Astrocyte (in vitro differentiated cells and primary cell): Measurements from ENCODE around the gene CACNG3.

Source experiments
- EZH2 ChIP-seq: IDR thresholded peaks from 2 replicates; pipeline ENCODE4 v1.6.1; 2012; ENCODE audit warnings: mild to moderate bottlenecking, low read length, inconsistent platforms; ENCODE audit not compliant: insufficient read depth
- TF ChIP-seq, protein P1 (sequence below): IDR thresholded peaks from 2 replicates; pipeline ENCODE4 v1.5.1; 2011; ENCODE audit warnings: low read depth, mild to moderate bottlenecking, inconsistent platforms, low read length, moderate library complexity; ENCODE audit not compliant: insufficient read depth

DNA sequence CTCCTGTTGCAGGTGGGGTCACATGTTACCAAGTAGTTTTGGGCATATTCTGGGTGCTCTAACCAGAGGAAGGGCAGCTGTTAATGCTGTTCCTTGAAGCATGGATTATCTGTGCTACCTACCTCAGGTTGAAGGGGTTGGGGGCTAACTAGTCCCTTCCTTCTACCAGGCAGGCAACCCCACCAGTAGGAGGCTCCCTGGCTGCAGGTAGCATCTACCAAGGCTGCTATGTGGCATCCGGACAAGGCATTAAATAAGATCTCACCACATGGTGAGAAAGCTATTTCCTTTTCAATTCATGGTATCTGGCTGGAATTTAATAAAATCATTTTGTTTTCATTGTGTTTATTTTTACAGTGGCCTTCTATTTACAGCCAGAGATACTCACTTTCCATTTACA is 62.5 kb downstream of the CACNG3 start:
- TF ChIP-seq, protein P1, sequence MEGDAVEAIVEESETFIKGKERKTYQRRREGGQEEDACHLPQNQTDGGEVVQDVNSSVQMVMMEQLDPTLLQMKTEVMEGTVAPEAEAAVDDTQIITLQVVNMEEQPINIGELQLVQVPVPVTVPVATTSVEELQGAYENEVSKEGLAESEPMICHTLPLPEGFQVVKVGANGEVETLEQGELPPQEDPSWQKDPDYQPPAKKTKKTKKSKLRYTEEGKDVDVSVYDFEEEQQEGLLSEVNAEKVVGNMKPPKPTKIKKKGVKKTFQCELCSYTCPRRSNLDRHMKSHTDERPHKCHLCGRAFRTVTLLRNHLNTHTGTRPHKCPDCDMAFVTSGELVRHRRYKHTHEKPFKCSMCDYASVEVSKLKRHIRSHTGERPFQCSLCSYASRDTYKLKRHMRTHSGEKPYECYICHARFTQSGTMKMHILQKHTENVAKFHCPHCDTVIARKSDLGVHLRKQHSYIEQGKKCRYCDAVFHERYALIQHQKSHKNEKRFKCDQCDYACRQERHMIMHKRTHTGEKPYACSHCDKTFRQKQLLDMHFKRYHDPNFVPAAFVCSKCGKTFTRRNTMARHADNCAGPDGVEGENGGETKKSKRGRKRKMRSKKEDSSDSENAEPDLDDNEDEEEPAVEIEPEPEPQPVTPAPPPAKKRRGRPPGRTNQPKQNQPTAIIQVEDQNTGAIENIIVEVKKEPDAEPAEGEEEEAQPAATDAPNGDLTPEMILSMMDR: no peak
- no peak for TF ChIP-seq EZH2
